Activated T-helper 9 cell treated with anti-CD3 and anti-CD28 coated beads, Interleukin-2, amount 50 U/mL, for 16 hours (primary cell): Measurements from ENCODE around the gene DIP2C.
"Not testable (repeated sequence)": the region's sequence is repeated elsewhere in the genome, so short reads cannot be mapped to it uniquely, and the experiment has no call there.

Experiments
- DNase-seq: peaks from one replicate; pipeline ENCODE4 v3.0.0-alpha.2; 2020; ENCODE audit warnings: low read depth

DIP2C gene

DNA sequence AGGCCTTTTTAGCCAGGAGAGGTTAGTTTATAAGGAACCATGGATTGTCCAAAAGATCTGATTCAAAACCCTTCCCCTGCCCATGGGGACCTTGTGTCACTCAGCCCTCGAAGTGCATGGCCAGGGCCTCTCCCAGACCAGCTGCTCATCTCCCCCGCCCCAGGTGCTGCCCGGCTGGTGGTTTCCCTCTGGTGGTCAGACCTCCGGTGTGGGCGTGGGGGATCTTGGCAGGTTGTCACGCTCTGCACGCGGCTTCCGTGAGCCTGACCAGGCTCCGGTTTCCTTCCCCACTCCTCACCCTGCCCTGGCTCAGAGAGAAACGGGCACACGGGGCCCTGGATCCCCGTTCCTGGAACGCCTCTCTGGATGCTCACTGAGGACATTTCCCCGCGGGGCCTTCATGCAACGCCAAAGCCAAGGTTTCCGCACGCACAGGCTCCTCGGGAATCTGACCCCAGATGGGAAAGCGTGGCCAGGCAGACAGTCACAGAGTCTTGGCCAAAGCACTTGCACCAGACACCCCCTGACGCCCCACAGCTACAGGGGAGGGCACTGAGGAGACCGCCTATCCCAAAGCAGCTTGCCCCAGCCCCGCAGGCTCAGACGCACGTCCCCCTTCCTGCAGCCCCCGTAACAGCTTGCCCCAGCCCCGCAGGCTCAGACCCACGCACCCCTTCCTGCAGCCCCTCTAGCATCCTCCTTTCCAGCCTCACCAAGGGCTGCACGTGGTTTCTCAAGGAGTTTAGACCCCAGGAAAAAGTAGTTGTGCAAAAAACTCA lies 7.8 kb upstream of the DIP2C start:
- DNase-seq, result no peak

DNA sequence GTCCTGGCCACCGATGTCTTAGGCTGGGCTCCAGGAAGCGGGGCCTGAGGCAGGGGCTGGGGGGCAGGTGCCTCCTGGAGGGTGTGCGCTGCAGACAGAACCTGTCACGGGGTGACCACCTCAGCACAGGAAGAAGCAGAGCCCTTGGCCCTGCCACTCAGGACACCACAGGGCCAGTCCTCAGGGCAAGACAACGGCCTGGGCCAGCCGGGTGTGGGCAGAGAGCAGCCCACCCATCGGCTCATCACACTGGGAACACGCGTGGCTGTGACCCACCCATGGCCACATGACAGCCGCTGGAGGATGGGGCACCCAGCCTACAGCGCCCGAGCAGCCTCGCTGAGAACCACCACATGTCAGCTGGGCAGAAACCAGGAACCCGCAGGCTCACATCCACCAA lies 5.9 kb upstream of the DIP2C start:
- DNase-seq, result no peak

GRCh38 chr10:693506-693905 lies 4.0 kb upstream of the DIP2C start:
- no peak for DNase-seq

- no peak for DNase-seq
These were observed 3.3 kb upstream of the DIP2C start for GRCh38 chr10:692682-693351.

DNA sequence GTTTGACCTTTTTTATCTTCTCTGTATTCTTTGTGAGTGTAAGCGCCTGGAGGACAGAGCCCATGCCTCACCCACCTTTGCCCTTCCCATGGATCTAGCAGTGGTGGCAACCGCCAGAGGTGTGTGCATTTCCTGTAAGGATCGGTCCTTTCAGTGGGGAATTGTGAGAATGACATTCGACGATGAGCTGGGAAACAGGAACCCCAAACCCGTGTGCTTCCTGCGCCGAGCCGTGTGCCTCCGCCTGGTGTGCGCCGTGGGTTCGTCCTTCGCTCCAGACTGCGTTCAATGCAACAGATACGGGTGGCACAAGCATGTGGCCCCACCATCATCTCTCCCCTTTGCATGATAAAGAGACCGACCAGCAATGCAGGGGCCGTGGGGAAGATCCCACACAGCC lies 1.7 kb upstream of the DIP2C start:
- no peak for DNase-seq

- DNase-seq, result no peak
These were observed 1.1 kb upstream of the DIP2C start for GRCh38 chr10:690372-691161.

- no peak for DNase-seq
These were observed 382 bp downstream of the DIP2C start for GRCh38 chr10:689121-689451.

DNA sequence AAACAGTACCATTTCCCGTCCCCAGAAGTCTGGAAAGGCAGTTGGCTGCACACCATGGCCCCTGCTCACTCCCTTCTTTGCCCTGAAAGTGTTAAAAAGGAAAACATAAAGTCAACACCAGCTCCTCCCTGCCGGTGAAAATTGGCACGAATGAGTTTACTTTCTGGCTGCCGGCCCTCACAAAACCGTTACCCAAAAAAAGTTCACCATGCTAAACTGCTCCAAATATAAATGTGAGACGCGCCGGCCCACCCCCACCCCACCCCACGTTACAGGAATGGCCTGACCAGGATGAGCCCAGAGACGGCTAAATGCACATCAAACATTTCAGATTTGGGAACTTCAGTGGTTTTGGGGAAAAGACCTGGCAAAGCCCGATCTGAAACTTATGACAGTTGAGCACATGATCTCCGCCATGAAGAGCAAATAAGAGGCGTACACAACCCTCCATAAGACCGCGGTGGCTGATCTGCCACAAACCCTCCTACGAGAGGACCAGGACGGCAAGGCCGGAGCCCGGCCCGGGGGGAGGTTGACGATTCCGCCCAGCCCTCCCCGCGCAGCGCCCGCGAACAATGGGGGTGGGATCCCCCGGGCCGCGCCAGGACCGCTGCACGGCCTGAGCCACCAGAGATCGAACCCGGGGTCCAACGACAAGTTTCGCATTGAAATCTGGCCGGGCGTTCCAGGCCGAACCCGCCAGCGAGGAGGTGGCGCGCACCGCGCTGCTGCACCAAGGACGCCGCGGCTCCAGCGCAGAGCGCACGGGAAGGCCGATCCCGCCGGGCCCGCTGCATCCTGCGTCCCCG lies 952 bp downstream of the DIP2C start:
- DNase-seq, result no peak

GRCh38 chr10:687583-688311 lies 1.7 kb downstream of the DIP2C start:
- DNase-seq, result no peak

- DNase-seq, result no peak
These were observed 3.1 kb downstream of the DIP2C start for GRCh38 chr10:686155-686931.

- no peak for DNase-seq
These were observed 3.9 kb downstream of the DIP2C start for GRCh38 chr10:685613-686012.

DNA sequence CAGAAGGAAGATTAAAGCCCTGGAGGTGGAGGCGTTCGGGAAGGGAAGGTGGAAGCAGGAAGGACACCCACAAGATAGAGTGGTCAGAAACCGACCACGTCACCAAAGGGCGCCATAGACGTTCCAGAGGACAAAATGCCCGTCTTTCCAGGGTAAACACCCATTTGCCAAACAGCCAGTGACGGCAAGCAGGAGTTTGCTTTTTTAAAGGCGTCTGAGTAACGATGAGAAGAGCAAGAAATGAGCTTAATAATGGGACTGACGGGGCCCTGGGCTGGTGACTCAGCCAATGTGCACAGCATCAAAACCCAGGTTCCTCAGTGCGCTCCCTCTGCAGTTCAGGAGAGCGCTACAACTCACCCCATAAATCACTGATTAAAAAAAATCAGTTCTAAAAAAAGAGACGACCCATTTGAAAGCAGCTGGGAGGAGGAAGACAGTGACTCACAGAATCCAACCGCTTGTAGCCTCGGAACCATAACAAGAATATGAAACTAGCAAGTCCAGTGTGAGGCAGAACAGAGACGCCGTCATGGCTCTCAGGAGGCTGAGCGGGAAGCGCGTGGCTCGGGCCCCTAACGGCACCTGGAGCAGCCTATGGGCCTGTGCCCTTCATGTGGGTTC lies 5.9 kb downstream of the DIP2C start:
- no peak for DNase-seq

GRCh38 chr10:682931-683447 lies 6.5 kb downstream of the DIP2C start:
- no peak for DNase-seq

DNA sequence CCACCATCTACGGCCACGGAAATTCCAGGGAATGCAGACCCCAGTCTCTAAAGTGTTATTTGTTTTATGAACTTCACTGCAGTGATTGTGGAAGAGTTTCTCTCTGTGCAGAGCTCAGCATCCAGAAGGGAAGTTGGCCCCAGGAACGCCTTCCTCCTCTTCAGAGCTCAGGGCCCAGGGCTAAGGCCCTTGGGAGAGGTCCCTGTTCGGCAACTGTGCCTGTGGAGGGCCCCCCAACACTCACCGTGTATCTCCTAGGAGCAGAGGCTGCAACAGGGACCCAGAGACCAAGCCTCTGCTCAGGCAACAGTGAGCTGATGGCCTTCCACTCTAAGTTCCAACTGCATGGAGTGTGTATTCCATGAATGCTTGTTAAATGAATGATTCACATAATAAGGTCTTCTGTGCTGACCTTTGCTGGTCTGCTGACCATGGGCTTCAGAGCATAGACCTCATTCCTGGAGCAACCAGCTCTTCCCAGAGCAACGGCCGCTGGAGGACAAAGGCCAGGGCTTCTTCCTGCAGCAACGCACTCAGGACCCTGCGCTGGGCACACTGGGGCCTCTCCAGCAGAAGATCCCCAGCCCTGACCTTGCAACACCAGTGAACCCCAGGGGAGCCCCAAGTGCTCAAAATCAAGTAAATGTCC lies 7.7 kb downstream of the DIP2C start:
- DNase-seq, result no peak

DNA sequence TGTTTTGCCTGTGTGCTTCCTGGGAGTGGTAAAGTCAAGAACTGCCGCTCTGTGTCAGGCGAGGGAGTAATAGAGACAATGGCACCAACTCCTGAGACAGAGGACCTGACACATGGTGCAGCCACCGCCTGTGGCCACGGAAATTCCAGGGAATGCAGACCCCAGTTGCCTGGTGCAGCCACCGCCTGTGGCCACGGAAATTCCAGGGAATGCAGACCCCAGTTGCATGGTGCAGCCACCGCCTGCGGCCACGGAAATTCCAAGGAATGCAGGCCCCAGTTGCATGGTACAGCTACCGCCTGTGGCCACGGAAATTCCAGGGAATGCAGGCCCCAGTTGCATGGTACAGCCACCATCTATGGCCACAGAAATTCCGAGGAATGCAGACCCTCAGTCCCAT lies 8.7 kb downstream of the DIP2C start:
- DNase-seq, result no peak

DNA sequence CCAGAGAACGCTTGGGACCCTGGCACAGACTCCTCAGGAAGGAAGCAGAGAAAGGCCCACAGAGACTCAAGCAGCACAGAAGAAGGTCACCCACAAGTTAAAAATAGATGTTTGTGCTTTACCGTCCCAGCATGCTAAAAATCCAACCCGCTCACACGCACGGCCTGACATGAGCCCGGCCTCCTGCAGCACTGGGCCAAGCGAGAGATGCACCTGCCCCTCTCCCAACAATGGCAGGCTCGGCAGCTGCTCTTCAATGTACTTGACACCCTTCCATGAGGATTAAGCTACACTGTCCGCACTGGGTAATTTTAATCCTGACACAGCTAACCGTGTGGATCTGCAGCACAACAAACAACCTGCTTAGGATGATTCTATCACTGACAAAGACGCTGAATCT lies 9.3 kb downstream of the DIP2C start:
- DNase-seq, result no peak

DNA sequence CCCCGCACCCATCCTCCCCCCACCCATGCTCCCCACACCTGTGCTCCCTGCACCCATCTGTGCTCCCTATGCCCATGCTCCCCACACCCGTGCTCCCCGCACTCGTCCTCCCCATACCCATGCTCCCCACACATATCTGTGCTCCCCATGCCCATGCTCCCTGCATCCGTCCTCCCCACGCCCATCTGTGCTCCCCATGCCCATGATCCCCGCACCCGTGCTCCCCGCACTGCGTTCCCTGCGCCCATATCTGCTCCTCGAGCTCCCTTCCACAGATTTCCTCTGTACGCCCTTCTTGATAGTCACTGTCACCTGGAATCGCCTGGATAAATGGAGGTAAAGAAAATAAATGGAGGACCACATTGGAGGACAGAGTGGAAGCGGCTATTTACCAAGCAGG lies 9.9 kb downstream of the DIP2C start:
- DNase-seq, result no peak

DNA sequence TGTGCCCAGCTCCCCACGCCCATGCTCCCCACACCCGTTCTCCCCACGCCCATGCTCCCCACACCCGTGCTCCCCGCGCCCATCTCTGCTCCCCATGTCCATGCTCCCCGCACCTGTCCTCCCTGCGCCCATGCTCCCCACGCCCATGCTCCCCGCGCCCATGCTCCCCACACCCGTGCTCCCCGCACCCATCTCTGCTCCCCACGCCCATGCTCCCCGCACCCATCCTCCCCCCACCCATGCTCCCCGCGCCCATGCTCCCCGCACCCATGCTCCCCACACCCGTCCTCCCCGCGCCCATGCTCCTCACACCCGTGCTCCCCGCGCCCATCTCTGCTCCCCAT lies 10.8 kb downstream of the DIP2C start:
- DNase-seq, result not testable (repeated sequence)

DNA sequence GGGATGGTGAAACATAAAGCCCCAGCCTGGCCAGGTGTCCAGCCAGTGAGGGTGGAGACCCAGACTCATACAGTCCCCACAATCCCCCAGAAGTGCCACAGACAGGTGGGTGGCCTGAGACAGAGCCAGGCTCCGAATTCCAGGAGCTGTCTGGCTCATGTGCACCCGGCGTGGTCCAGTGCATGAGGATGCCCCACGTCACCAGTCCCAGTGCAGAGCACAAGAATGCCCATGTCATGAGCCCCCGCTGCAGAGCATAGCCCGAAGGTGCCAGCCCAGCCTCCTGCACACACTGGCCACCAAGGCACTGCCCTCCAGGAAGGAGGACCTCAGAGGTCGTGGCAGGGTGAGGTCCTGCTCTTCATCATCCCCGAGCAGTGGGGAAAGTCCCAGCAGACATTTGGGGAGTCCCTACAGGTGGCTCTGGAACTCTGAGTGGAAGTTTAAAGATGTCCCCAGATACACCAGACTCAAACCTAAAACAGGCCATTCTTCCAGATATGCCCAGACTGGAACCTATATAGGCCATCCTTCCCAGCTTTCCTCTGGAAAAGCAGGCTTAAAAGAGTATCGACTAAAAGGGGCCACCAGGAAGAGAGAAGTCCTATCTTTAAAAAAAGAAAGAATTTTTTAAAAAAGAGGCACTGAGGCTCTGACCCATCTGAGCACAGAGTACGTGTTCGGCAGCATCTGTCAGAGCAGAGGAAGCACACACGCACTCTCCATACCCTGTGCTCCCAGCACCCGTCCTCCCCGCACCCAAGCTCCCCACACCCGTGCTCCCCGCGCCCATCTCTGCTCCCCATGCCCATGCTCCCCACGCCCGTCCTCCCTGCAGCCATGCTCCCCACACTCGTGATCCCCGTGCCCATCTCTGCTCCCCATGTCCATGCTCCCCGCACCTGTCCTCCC lies 11.5 kb downstream of the DIP2C start:
- DNase-seq, result no peak
